Measurements from ENCODE around the gene GREM1. TPM values are rescaled to one million over a fixed set of nuclear protein-coding genes. Genes with fewer than 3 reads are reported as not detected.

The GREM1 gene
- total and polyA plus RNA-seq, 2 of the 4 experiments (the other 2 are of a cell fraction), result 848 to 852 TPM

DNA sequence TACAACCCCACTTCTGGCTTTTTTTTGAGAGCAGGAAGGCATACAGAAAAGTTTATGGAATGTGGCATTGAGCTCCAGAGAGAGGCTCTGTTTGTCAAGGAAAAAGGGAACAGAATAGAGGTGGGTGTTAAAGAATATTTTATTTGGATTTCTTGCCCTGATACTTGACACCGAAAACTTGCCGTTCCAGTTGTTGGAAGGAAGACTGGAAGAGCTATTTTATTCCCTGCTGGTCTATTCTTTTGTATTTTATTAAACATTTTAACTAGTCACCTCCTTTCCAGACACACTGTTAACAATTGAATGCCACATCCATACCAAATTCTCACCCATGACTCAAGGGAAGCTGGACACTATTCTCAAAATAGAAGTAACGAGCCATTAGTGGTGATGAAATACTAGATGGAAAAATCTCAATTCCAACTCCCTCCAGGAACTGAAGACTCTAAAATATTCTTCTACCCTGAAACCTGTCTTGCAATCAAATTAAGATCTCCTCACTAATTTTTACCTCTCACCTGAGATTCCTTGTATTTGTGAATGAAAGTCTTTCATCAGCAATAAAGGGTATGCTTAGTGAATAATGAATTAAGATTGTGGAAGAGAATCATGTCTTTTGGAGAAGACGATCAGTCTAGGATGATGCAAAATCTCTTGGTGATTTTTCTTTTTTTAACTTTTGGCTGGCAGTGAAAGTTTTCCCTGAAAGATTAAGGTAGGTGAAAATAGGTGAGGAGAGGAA is 28.5 kb downstream of the GREM1 start:
- no peak overlapping the region for H2BK120ac ChIP-seq (ENCODE audit: low read depth, low read length)
- H3K27ac ChIP-seq (ENCODE audit: insufficient read depth, low read length), result no peak overlapping the region
- no peak overlapping the region for H3K4me3 ChIP-seq (ENCODE audit: insufficient read depth, low read depth, low read length)
- TF ChIP-seq CEBPB (IDR thresholded peaks at IDR 0.05; ENCODE audit: low read depth, low read length) (peak; percentile 23; the same call in 1 of the 2 replicates), POLR2A (IDR thresholded peaks at IDR 0.05; ENCODE audit: low read depth, low read length) (no peak)
- H4K91ac ChIP-seq (ENCODE audit: insufficient read depth, low read depth, low read length), result no peak overlapping the region
- BruUV-seq (replicated peaks), result no TSS peak
- H3K9ac ChIP-seq (ENCODE audit: low read depth, low read length), result no peak overlapping the region
- H3K4me1 ChIP-seq (ENCODE audit: control insufficient read depth, insufficient read depth, low read length), result no peaks in the 10 kb centered on the region; the same call in 1 of the 2 replicates
- no peak overlapping the region for H3K4ac ChIP-seq (ENCODE audit: low read depth, low read length)
- no peak overlapping the region for H3K23ac ChIP-seq (ENCODE audit: low read depth, low read length)
- H3K56ac ChIP-seq (ENCODE audit: extremely low read depth, insufficient read depth, low read length), result no peak overlapping the region
- H3K36me3 ChIP-seq (ENCODE audit: control insufficient read depth, insufficient read depth, low read length), result peaks cover 3% of the 10 kb centered on the region
- H2BK15ac ChIP-seq (ENCODE audit: low read depth, low read length), result no peak overlapping the region
- no peak overlapping the region for H4K5ac ChIP-seq (ENCODE audit: low read depth, low read length)
- 100% methylated on average over 1 of the region's 4 CpGs; no CpG with 5 or more reads in 1 of the 2 experiments for WGBS, 2 experiments (ENCODE audit: extremely low coverage in 2 of 2, insufficient read length in 1 of 2)
- H3K9me1 ChIP-seq (ENCODE audit: insufficient read depth, low read length), result no peaks in the 10 kb centered on the region; the same call in 1 of the 2 replicates
- H4K8ac ChIP-seq (ENCODE audit: low read depth in 2 of 2, low read length in 2 of 2), result no peak overlapping the region
- H2AK5ac ChIP-seq (ENCODE audit: low read depth, low read length), result no peak overlapping the region
- no peak overlapping the region for H2AFZ ChIP-seq (replicated peaks; ENCODE audit: low read length, poor library complexity)
- intact Hi-C loops (cut with micrococcal nuclease) (no loop called here), dilution Hi-C loops (cut with HindIII; ENCODE audit: low sequenced_read_pairs, unreplicated experiment) (no loop called here), in situ Hi-C loops (cut with MboI; ENCODE audit: low sequenced_read_pairs) (no loop called here)
- H3K9me3 ChIP-seq (ENCODE audit: control insufficient read depth, insufficient read depth, low read length), result no peaks in the 10 kb centered on the region
- H2BK5ac ChIP-seq (ENCODE audit: low read depth, low read length, poor library complexity, severe bottlenecking), result no peak overlapping the region
- H3K14ac ChIP-seq (replicated peaks; ENCODE audit: low read depth, low read length), result no peak overlapping the region
- ATAC-seq (ENCODE audit: low read depth) (no peak), DNase-seq (no peak)
- peaks cover 3 to 7% of the 10 kb centered on the region in 2 experiments; a peak in 3 of 4 replicates for H3K79me1 ChIP-seq (ENCODE audit: low read depth in 1 of 2, low read length in 2 of 2)
- no peak overlapping the region for H2AK9ac ChIP-seq (replicated peaks; ENCODE audit: low read depth, low read length, poor library complexity)
- H3K27me3 ChIP-seq (ENCODE audit: control insufficient read depth, insufficient read depth, low read length), result no peaks in the 10 kb centered on the region
- H2BK20ac ChIP-seq (ENCODE audit: low read depth, low read length), result no peak overlapping the region
- no peak overlapping the region for H3K4me2 ChIP-seq (ENCODE audit: low read depth, low read length)
- peak overlapping the region; percentile 37; the same call in 1 of the 2 replicates for H3K18ac ChIP-seq (ENCODE audit: low read depth, low read length)
- ChIA-PET POLR2A (ENCODE audit: unreplicated experiment) (no interaction called here), CTCF (no interaction called here)
- H4K20me1 ChIP-seq (ENCODE audit: insufficient read depth, low read length), result no peaks in the 10 kb centered on the region
